WERI-Rb-1 (cell line): ENCODE data around the gene STAB2.

Experiments
- DNase-seq: peaks from one replicate; pipeline ENCODE4 v3.0.0-alpha.2; 2020
- H3K27ac ChIP-seq: fragments of 250-450 bp; sonication (Bioruptor Pico); 2 replicates; pipeline ENCODE4 v1.5.1; 2020; ENCODE audit warnings: mild to moderate bottlenecking, moderate library complexity
- H3K27me3 ChIP-seq: fragments of 250-450 bp; sonication (Bioruptor Pico); 2 replicates; pipeline ENCODE4 v1.5.1; 2021; ENCODE audit warnings: mild to moderate bottlenecking, low read depth, moderate library complexity; ENCODE audit not compliant: insufficient read depth, severe bottlenecking
- H3K36me3 ChIP-seq: fragments of 250-450 bp; sonication (Bioruptor Pico); 2 replicates; pipeline ENCODE4 v1.5.1; 2020; ENCODE audit warnings: mild to moderate bottlenecking, moderate library complexity
- H3K4me3 ChIP-seq: 2 replicates; pipeline ENCODE4 v1.5.1; 2011; ENCODE audit warnings: low read depth, mild to moderate bottlenecking, control low read depth, low read length
- H3K9me3 ChIP-seq: fragments of 250-450 bp; sonication (Bioruptor Pico); 2 replicates; pipeline ENCODE4 v1.5.1; 2021; ENCODE audit warnings: mild to moderate bottlenecking, moderate library complexity; ENCODE audit not compliant: severe bottlenecking
- TF ChIP-seq, protein P1 (sequence below): IDR thresholded peaks from 2 replicates; pipeline ENCODE4 v1.5.1; 2011; ENCODE audit warnings: low read depth, mild to moderate bottlenecking, control low read depth, inconsistent platforms, low read length

Gene STAB2

DNA sequence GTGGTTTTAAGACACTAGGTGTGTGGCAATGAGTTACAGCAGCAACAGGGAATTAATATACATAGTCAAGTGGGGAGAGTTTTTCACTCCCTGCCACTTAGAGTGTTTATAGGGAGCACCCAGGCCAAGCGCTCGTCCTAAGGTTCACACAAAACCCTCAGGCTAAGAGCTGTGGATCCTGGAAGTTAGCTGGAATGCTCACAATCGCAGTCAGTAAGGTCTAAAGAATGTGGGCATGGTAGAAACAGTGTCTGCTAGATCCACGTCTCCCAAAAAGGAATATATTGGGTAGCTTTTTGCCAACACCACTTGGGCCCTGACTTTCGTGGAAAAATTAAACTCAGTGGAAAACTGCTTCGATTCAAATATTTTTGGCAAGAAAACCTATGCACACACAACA, 36.6 kb downstream of the STAB2 start:
- DNase-seq: no peak
- Histone ChIP-seq H3K36me3 (no peaks in the 10 kb centered on the region), H3K9me3 (no peaks in the 10 kb centered on the region), H3K27ac (no peak overlapping the region), H3K4me3 (no peak overlapping the region), H3K27me3 (no peaks in the 10 kb centered on the region)
- TF ChIP-seq, protein P1, sequence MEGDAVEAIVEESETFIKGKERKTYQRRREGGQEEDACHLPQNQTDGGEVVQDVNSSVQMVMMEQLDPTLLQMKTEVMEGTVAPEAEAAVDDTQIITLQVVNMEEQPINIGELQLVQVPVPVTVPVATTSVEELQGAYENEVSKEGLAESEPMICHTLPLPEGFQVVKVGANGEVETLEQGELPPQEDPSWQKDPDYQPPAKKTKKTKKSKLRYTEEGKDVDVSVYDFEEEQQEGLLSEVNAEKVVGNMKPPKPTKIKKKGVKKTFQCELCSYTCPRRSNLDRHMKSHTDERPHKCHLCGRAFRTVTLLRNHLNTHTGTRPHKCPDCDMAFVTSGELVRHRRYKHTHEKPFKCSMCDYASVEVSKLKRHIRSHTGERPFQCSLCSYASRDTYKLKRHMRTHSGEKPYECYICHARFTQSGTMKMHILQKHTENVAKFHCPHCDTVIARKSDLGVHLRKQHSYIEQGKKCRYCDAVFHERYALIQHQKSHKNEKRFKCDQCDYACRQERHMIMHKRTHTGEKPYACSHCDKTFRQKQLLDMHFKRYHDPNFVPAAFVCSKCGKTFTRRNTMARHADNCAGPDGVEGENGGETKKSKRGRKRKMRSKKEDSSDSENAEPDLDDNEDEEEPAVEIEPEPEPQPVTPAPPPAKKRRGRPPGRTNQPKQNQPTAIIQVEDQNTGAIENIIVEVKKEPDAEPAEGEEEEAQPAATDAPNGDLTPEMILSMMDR: no peak

DNA sequence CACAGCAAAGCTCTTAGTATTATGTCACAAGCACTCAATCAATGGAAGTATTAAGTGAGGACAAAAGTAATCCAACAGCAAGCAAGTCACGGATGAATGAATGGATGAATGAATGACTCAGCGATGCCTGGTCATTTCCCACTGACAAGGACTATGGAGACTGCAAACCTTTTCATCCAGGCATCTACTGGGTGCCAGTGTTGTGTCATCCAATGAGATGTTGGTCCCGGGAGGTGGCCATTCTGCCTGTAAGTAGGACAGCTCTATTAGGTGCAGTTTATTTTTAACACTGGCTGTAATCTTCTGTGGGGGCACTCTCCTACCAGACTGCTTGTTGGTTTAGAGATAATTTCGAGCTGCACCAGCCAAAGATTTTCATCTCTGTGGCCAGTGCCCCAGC, 39.4 kb downstream of the STAB2 start:
- peak; percentile 89 for DNase-seq
- H3K9me3 ChIP-seq: no peaks in the 10 kb centered on the region
- peak overlapping the region; percentile 66 for H3K27ac ChIP-seq
- peak overlapping the region; percentile 17 for H3K4me3 ChIP-seq
- H3K27me3 ChIP-seq: no peaks in the 10 kb centered on the region
- TF ChIP-seq, protein P1: peak; percentile 74
- H3K36me3 ChIP-seq: no peaks in the 10 kb centered on the region

DNA sequence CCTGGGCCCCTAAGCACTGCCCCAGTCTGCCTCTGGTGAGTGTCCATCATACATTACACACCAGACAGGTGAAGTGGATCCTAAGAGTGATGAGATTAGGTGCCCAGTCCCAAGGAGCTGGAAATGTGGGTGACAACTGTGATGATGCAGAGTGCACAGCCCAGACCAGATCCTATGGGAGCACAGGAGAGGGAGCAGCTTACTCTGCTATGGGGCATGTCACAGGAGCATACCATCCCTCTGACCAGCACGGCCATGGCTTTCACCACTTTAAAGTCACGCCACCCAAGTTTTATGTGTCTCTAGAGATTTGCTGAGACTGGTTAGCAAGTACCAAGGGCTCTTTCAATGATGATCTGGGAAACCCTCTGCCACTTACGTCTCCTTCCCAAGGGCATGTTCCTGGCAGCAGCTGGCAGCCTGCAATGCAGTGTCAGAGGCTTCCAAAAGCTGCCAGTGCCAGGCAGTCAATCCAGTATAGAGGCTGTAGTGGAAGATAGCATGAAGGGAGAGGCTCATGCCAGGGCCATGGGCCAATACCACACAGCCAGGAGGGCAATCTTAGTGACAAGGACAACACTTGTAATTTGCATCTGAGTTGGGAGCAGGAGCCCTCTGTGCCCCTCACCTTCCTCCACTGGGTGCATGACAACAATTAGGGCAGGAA, 40.2 kb downstream of the STAB2 start:
- no peak for DNase-seq
- no peaks in the 10 kb centered on the region for H3K9me3 ChIP-seq
- no peaks in the 10 kb centered on the region for H3K27me3 ChIP-seq
- TF ChIP-seq, protein P1: no peak
- H3K36me3 ChIP-seq: no peaks in the 10 kb centered on the region
- H3K27ac ChIP-seq: peak overlapping the region; percentile 66
- H3K4me3 ChIP-seq: no peak overlapping the region

DNA sequence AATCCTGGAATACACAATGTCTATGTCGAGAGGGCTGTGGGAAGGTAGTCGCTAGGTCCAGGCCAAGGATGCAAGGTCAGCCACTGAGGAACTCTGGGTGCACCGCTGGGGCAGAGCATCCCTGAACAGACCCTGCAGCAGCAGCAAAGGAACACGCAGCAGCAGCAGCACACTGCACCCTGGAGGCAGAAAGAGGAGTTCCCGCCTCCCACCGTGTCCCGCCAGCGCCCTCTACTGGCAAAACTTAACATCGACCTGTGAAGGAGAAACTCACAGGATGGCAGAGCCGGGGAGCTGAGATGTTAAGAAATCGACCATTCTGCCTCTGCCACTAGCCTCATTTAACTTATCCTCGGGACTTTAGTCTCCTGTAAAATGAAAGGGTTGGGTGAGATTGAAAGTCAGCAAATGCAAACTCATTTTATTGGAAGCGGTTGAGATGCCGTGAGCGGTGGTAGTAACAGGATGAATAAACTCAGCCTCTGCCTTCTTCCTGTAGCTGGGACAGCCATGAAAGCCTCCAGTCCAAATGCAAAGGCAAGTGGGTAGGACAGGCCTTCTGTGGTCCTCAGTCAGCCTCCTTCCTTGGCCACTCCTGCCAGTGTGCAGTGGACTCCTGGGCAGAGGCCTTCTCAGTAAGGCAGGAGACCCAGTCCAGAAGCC, 45.6 kb downstream of the STAB2 start:
- no peaks in the 10 kb centered on the region for H3K36me3 ChIP-seq

DNA sequence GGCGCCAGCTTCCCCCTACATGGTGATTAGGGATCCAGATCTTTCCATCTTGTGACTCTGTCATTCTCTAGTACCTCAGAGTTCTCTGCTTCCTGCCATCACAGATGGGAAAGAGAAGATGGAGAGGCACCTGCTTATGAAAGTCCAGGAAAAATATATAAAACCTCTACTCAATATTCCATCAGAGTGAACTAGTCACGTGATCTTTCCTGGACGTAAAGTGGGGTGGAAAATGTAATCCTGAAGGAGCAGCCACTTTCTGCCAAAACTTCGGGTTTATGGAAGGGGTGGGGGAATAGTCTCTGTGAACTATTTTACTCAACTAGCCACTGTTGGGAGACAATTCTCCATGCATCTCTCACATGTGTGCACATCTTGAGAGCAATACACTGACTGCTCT, 47.7 kb downstream of the STAB2 start:
- Histone ChIP-seq H3K27me3 (no peaks in the 10 kb centered on the region), H3K4me3 (no peak overlapping the region), H3K9me3 (peaks cover 5% of the 10 kb centered on the region), H3K27ac (no peak overlapping the region), H3K36me3 (no peaks in the 10 kb centered on the region)
- TF ChIP-seq, protein P1: no peak
- DNase-seq: no peak

More for the DNA sequence above, 45.6 kb downstream of the STAB2 start:
- peak; percentile 82 for DNase-seq
- TF ChIP-seq, protein P1: peak; percentile 100
- Histone ChIP-seq H3K4me3 (no peak overlapping the region), H3K9me3 (peaks cover 5% of the 10 kb centered on the region), H3K27me3 (no peaks in the 10 kb centered on the region), H3K27ac (no peak overlapping the region)
